Tibial artery (tissue), 4 donors: ENCODE results near the gene STK24.

Source experiments
- DNase-seq, 2 donors: peaks; one replicate each; pipeline ENCODE4 v3.0.0-alpha.2; 2019
- H3K27ac ChIP-seq, 2 donors: fragments of 200-600 bp; sonication (generic) in 1 of 2; 1 replicate in 1 of 2; 2 replicates in 1 of 2; pipeline ENCODE4 v1.5.1; 2018 to 2019; ENCODE audit warnings: mild to moderate bottlenecking in 1 of 2
- H3K27me3 ChIP-seq, 2 donors: fragments of 200-600 bp; sonication (generic) in 1 of 2; one replicate each; pipeline versions ENCODE4 v1.5.1 to v1.6.0; 2016 to 2019
- H3K36me3 ChIP-seq, 3 donors: fragments of 200-600 bp; sonication (generic) in 2 of 3; one replicate each; pipeline ENCODE4 v1.5.1; 2016 to 2019; ENCODE audit warnings: mild to moderate bottlenecking in 2 of 3
- H3K4me1 ChIP-seq, 4 donors: fragments of 200-600 bp; sonication (generic) in 2 of 4; 1 replicate in 3 of 4; 2 replicates in 1 of 4; pipeline ENCODE4 v1.5.1; 2016 to 2019
- H3K4me3 ChIP-seq, 2 donors: fragments of 200-600 bp; sonication (generic) in 1 of 2; 1 replicate in 1 of 2; 2 replicates in 1 of 2; pipeline ENCODE4 v1.5.1; 2018 to 2019; ENCODE audit warnings: mild to moderate bottlenecking in 2 of 2
- H3K9me3 ChIP-seq, 3 donors: fragments of 200-600 bp; sonication (generic) in 1 of 3; one replicate each; pipeline ENCODE4 v1.5.1; 2016 to 2019
- CTCF ChIP-seq, 2 experiments: fragments of 200-600 bp in 1 of 2; fragments of 450-650 bp in 1 of 2; IDR thresholded peaks; one replicate each; pipeline ENCODE4 v1.5.1; 2017 to 2019; ENCODE audit warnings: antibody characterized with exemption in 2 of 2, mild to moderate bottlenecking in 1 of 2, moderate library complexity in 1 of 2
- intact Hi-C: fragments of 100-400 bp; cut with DNase I; formaldehyde crosslinking; loops from one replicate; pipeline ENCODE4 v1.15.0; 2023; ENCODE audit warnings: low total_unique reads

The STK24 gene

DNA sequence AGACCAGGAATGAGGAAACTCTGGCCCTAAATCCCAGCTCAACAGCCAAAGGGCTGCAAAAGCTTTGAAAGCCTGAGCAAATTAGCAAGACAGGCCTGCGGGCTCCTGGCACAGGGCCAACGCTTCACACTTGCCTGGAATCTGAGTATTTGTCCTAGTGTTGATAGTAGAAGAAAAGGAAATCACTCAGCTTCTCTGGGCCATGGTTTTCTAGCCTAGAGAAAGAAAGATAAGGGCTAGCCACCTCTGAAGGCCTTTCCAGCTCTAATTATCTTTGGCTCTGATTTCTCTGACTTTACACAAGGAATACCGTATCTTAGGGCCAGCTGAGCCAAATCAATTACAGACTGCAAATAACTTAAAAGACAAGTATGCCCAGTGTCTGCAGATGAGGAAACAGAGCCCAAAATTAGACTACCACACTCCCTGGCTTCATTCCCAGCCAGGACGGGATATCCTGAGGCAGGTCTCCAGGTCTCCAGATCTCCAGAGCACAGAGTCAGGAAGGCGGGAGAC is 69.6 kb downstream of the STK24 start:
- DNase-seq: peak in 1 of 2 donors; percentile 68
- TF ChIP-seq CTCF (IDR thresholded peaks at IDR 0.05): no peak
- intact Hi-C loops: no loop called here
- no peaks in the 10 kb centered on the region for H3K27me3 ChIP-seq
- peaks cover 13 to 80% (median 63%) of the 10 kb centered on the region in 4 donors for H3K4me1 ChIP-seq
- H3K4me3 ChIP-seq: no peak overlapping the region
- no peaks in the 10 kb centered on the region for H3K36me3 ChIP-seq
- no peaks in the 10 kb centered on the region for H3K9me3 ChIP-seq
- peak overlapping the region; percentile 66 to 81 for H3K27ac ChIP-seq

DNA sequence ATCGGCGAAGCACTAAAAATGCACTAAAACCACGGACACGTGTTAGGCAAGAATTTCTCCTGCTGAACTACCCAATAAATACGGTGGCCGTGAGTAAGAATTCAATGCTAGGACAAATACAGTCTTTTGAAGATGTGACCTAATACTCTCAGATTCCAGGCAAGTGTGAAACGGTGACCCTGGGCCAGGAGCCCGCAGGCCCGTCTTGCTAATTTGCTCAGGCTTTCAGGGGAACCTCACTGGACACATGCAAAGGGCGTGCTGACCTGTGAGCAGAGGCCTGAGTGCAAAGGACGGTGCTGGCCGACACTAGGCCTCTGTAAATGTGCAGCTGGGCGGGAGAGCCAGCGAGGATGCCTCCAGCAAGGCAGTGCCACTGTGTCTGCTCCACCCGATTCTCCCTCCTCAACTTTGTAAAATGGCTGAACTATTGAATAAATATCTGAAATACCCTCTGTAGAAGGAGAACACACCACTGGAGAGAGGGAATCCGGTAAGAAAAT is 70.1 kb downstream of the STK24 start:
- intact Hi-C loops: no loop called here
- H3K9me3 ChIP-seq: no peaks in the 10 kb centered on the region
- no peak for TF ChIP-seq CTCF (IDR thresholded peaks at IDR 0.05)

DNA sequence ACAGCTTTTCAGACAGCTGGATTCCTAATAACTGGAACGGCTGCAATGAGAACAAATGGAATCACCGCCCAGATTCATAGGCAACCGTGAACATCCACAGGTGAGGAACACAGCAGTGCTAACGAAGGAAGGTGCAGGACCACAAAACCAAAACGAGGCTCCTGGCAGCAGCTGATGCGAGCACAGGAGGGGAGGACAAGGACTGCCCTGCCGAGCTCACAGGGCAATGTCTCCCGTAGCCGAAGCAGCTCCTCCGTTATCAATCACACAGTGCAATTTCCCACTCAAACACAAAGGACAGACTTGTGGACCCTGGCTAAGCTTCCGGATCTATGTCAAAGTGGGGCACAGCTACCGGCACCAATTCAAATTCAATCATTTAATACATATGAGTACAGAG is 70.6 kb downstream of the STK24 start:
- no peaks in the 10 kb centered on the region for H3K9me3 ChIP-seq
- no peak for TF ChIP-seq CTCF (IDR thresholded peaks at IDR 0.05)
- intact Hi-C loops: no loop called here
- DNase-seq: no peak
- peaks cover 13 to 91% (median 67%) of the 10 kb centered on the region in 4 donors for H3K4me1 ChIP-seq
- H3K36me3 ChIP-seq: no peaks in the 10 kb centered on the region
- H3K27ac ChIP-seq: peak overlapping the region; percentile 66 to 81
- no peaks in the 10 kb centered on the region for H3K27me3 ChIP-seq
- no peak overlapping the region for H3K4me3 ChIP-seq

More for the DNA sequence above, 70.1 kb downstream of the STK24 start:
- no peak for DNase-seq
- Histone ChIP-seq H3K4me3 (no peak overlapping the region), H3K4me1 (peaks cover 13 to 86% (median 67%) of the 10 kb centered on the region in 4 donors), H3K27me3 (no peaks in the 10 kb centered on the region), H3K36me3 (no peaks in the 10 kb centered on the region), H3K27ac (peak overlapping the region; percentile 66 to 81)

- no peaks in the 10 kb centered on the region for H3K27me3 ChIP-seq
- no peak for TF ChIP-seq CTCF (IDR thresholded peaks at IDR 0.05)
- peak overlapping the region in 1 of 2 donors; percentile 81 for H3K27ac ChIP-seq
- no peaks in the 10 kb centered on the region for H3K9me3 ChIP-seq
- H3K4me1 ChIP-seq: peaks cover 13 to 96% (median 67%) of the 10 kb centered on the region in 4 donors
- no peak overlapping the region for H3K4me3 ChIP-seq
- intact Hi-C loops: no loop called here
- H3K36me3 ChIP-seq: no peaks in the 10 kb centered on the region
- no peak for DNase-seq
Measured at GRCh38 chr13:98505217-98505616, 71.7 kb downstream of the STK24 start.

GRCh38 chr13:98504371-98504963 is 72.4 kb downstream of the STK24 start:
- Histone ChIP-seq H3K27me3 (no peaks in the 10 kb centered on the region), H3K4me3 (no peak overlapping the region), H3K36me3 (peaks cover 0 to 1% (median under 1%) of the 10 kb centered on the region in 3 donors), H3K27ac (peak overlapping the region; percentile 78 to 81), H3K4me1 (peaks cover 13 to 96% (median 67%) of the 10 kb centered on the region in 4 donors), H3K9me3 (no peaks in the 10 kb centered on the region)
- TF ChIP-seq CTCF (IDR thresholded peaks at IDR 0.05): no peak
- DNase-seq: no peak
- intact Hi-C loops: loop anchor here (5.0 kb wide), 1 partner anchor 73 kb away; the partner anchor contains the start of gene STK24
